B cell (primary cell): ENCODE measurements around the gene RGS6. TPM values are rescaled to one million over a fixed set of nuclear protein-coding genes. Genes with fewer than 3 reads are reported as not detected.

Experiments
- ATAC-seq: fragments of 200-7000 bp; cut with Tn5 transposase; one replicate; pipeline ENCODE4 v1.10.0; 2021; ENCODE audit warnings: low read depth, mild to moderate bottlenecking, moderate number of reproducible peaks, moderate library complexity
- CTCF ChIA-PET: fragments of 350-600 bp; sonication (Branson Sonifier 250); formaldehyde crosslinking; loops from one replicate; lab custom pipeline; 2021; ENCODE audit warnings: antibody characterized with exemption, inconsistent platforms; lab: Charles Lee
- POLR2A ChIA-PET: fragments of 350-600 bp; sonication (Branson Sonifier 250); formaldehyde crosslinking; loops from one replicate; lab custom pipeline; 2021; ENCODE audit warnings: antibody characterized with exemption; lab: Charles Lee
- DNase-seq: peaks from one replicate; pipeline ENCODE4 v3.0.0; 2013
- H2AFZ ChIP-seq: 2 replicates; pipeline ENCODE4 v1.6.1; 2012; ENCODE audit warnings: mild to moderate bottlenecking, low read depth, low read length; ENCODE audit not compliant: insufficient read depth, poor library complexity, severe bottlenecking
- H3K27ac ChIP-seq, 2 donors: 1 replicate in 1 of 2; 2 replicates in 1 of 2; pipeline ENCODE4 v1.5.1; 2012 to 2013; ENCODE audit warnings: low read length in 2 of 2, mild to moderate bottlenecking in 2 of 2, moderate library complexity in 1 of 2
- H3K27me3 ChIP-seq, 4 experiments: fragments of 200-600 bp in 1 of 4; sonication (generic) in 1 of 4; replicated peaks in 1 of 4; 1 replicate in 2 of 4; 2 replicates in 2 of 4; pipeline versions ENCODE4 v1.6.1 to v1.7.0; 2013 to 2016; ENCODE audit warnings: low read length in 3 of 4, mild to moderate bottlenecking in 2 of 4, mixed read lengths in 1 of 4, moderate library complexity in 1 of 4; ENCODE audit not compliant: insufficient read depth in 4 of 4, control insufficient read depth in 3 of 4; ENCODE audit errors: control extremely low read depth in 1 of 4
- H3K36me3 ChIP-seq, 2 experiments: replicated peaks in 1 of 2; 1 replicate in 1 of 2; 2 replicates in 1 of 2; pipeline versions ENCODE4 v1.6.1 to v1.7.1; 2013; ENCODE audit warnings: low read length in 1 of 2; ENCODE audit not compliant: insufficient read depth in 2 of 2, control insufficient read depth in 1 of 2; ENCODE audit errors: control extremely low read depth in 1 of 2, extremely low read depth in 1 of 2
- H3K4me1 ChIP-seq, 2 donors: fragments of 200-600 bp in 1 of 2; sonication (generic) in 1 of 2; 1 replicate in 1 of 2; 2 replicates in 1 of 2; pipeline versions ENCODE4 v1.5.1 to v1.6.1; 2013 to 2017; ENCODE audit warnings: low read length in 2 of 2; ENCODE audit not compliant: control insufficient read depth in 2 of 2, insufficient read depth in 2 of 2
- H3K4me2 ChIP-seq: replicated peaks from 2 replicates; pipeline ENCODE3; 2012; ENCODE audit warnings: mild to moderate bottlenecking, low read depth, low read length; ENCODE audit not compliant: poor library complexity, severe bottlenecking
- H3K4me3 ChIP-seq, 5 experiments: fragments of 200-600 bp in 1 of 5; sonication (generic) in 1 of 5; 1 replicate in 3 of 5; 2 replicates in 2 of 5; pipeline versions ENCODE4 v1.5.1 to v1.7.0; 2011 to 2016; ENCODE audit warnings: low read length in 4 of 5, mild to moderate bottlenecking in 4 of 5, low read depth in 2 of 5, control low read depth in 1 of 5, moderate library complexity in 1 of 5; ENCODE audit not compliant: insufficient read depth in 1 of 5; ENCODE audit errors: control extremely low read depth in 1 of 5, extremely low read depth in 1 of 5
- H3K79me2 ChIP-seq: fragments of 200-600 bp; sonication (generic); one replicate; pipeline ENCODE4 v1.6.0; 2016; ENCODE audit warnings: low read length; ENCODE audit not compliant: control insufficient read depth, insufficient read depth
- H3K9ac ChIP-seq: fragments of 200-600 bp; sonication (generic); 2 replicates; pipeline ENCODE4 v1.6.1; 2017; ENCODE audit warnings: mild to moderate bottlenecking, low read length, moderate library complexity
- H3K9me3 ChIP-seq, 3 donors: one replicate each; pipeline versions ENCODE4 v1.6.1 to v1.7.1; 2013; ENCODE audit warnings: low read length in 2 of 3; ENCODE audit not compliant: control insufficient read depth in 2 of 3, insufficient read depth in 1 of 3; ENCODE audit errors: control extremely low read depth in 1 of 3
- H4K20me1 ChIP-seq: 2 replicates; pipeline ENCODE4 v1.6.0; 2012; ENCODE audit warnings: mild to moderate bottlenecking, low read length; ENCODE audit not compliant: insufficient read depth, control insufficient read depth, poor library complexity, severe bottlenecking
- H3K27ac Mint-ChIP-seq: one replicate; pipeline ENCODE4 v1.8.0; 2021; ENCODE audit warnings: mixed read lengths
- H3K27me3 Mint-ChIP-seq: one replicate; pipeline ENCODE4 v1.8.0; 2021; ENCODE audit warnings: mixed read lengths
- H3K4me1 Mint-ChIP-seq: one replicate; pipeline ENCODE4 v1.8.0; 2021; ENCODE audit warnings: mixed read lengths
- H3K4me3 Mint-ChIP-seq: one replicate; pipeline ENCODE4 v1.8.0; 2021; ENCODE audit warnings: mixed read lengths
- H3K9me3 Mint-ChIP-seq: one replicate; pipeline ENCODE4 v1.8.0; 2022; ENCODE audit warnings: mixed read lengths; ENCODE audit not compliant: insufficient read depth
- EZH2 ChIP-seq: IDR thresholded peaks from 2 replicates; pipeline ENCODE4 v1.6.1; 2012; ENCODE audit warnings: borderline replicate concordance, low read depth, mild to moderate bottlenecking, moderate library complexity, low read length; ENCODE audit not compliant: insufficient read depth, poor library complexity, severe bottlenecking
- WGBS: methylation state at CpG from one replicate; pipeline ENCODE4 v1.1.5; 2013; ENCODE audit warnings: missing lambda C conversion rate; ENCODE audit not compliant: insufficient coverage; 5-methylcytosine and 5-hydroxymethylcytosine counted together
- intact Hi-C: fragments of 100-400 bp; cut with micrococcal nuclease; formaldehyde crosslinking; loops from one replicate; pipeline ENCODE4 v1.10.0; 2022
- polyA plus RNA-seq: library from polyadenylated mRNA; depleted of rRNA; stranded (reverse); fragments of >200 nt; gene quantifications from 2 replicates; pipeline ENCODE4 v1.2.3, GENCODE V29; 2012
- total RNA-seq, 2 donors: library from RNA; stranded (reverse); fragments of 120-200 nt in 1 of 2; gene quantifications; 1 replicate in 1 of 2; 2 replicates in 1 of 2; pipeline versions ENCODE4 v1.2.3 to v1.2.4, GENCODE V29; 2013 to 2022
- TF ChIP-seq, protein P1 (sequence below): fragments of 200-600 bp; IDR thresholded peaks from one replicate; pipeline ENCODE4 v1.8.0; 2022; ENCODE audit warnings: antibody characterized with exemption, mild to moderate bottlenecking

RGS6 gene
- total and polyA plus RNA-seq, 2 donors (not counting 1 experiment from before 2014, with no cell fraction given), result 0.07 TPM; not detected in 1

- CTCF ChIA-PET, result no interaction called here
- ATAC-seq, result no peak
- TF ChIP-seq, protein P1, sequence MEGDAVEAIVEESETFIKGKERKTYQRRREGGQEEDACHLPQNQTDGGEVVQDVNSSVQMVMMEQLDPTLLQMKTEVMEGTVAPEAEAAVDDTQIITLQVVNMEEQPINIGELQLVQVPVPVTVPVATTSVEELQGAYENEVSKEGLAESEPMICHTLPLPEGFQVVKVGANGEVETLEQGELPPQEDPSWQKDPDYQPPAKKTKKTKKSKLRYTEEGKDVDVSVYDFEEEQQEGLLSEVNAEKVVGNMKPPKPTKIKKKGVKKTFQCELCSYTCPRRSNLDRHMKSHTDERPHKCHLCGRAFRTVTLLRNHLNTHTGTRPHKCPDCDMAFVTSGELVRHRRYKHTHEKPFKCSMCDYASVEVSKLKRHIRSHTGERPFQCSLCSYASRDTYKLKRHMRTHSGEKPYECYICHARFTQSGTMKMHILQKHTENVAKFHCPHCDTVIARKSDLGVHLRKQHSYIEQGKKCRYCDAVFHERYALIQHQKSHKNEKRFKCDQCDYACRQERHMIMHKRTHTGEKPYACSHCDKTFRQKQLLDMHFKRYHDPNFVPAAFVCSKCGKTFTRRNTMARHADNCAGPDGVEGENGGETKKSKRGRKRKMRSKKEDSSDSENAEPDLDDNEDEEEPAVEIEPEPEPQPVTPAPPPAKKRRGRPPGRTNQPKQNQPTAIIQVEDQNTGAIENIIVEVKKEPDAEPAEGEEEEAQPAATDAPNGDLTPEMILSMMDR, result no peak
- TF ChIP-seq EZH2, result no peak
Observed at GRCh38 chr14:72000907-72001306, 68.7 kb downstream of the RGS6 start.

GRCh38 chr14:72002731-72003130 is 70.5 kb downstream of the RGS6 start:
- no peaks in the 10 kb centered on the region for H3K4me1 Mint-ChIP-seq
- H3K9me3 Mint-ChIP-seq, result peaks cover 2% of the 10 kb centered on the region
- 96% methylated on average over 3 of the region's 3 CpGs for WGBS
- Histone ChIP-seq H2AFZ (no peak overlapping the region), H3K9me3 (peaks cover 0 to 5% (median 0%) of the 10 kb centered on the region in 3 donors), H4K20me1 (no peaks in the 10 kb centered on the region), H3K36me3 (no peaks in the 10 kb centered on the region), H3K4me2 (no peak overlapping the region), H3K4me1 (no peaks in the 10 kb centered on the region), H3K4me3 (no peak overlapping the region), H3K79me2 (no peaks in the 10 kb centered on the region), H3K9ac (no peak overlapping the region), H3K27ac (no peak overlapping the region), H3K27me3 (peaks cover 0 to 4% (median 0%) of the 10 kb centered on the region in 4 experiments)
- no peak overlapping the region for H3K27ac Mint-ChIP-seq
- peaks cover 8% of the 10 kb centered on the region for H3K27me3 Mint-ChIP-seq
- no peak overlapping the region for H3K4me3 Mint-ChIP-seq
- ChIA-PET CTCF (no interaction called here), POLR2A (no interaction called here)
- intact Hi-C loops, result no loop called here
- DNase-seq, result no peak
- TF ChIP-seq, protein P1, result no peak
- TF ChIP-seq EZH2, result no peak
- ATAC-seq, result no peak

More at GRCh38 chr14:72000907-72001306, 68.7 kb downstream of the RGS6 start:
- Mint-ChIP-seq H3K9me3 (peaks cover 2% of the 10 kb centered on the region), H3K4me1 (no peaks in the 10 kb centered on the region), H3K27me3 (peaks cover 8% of the 10 kb centered on the region), H3K4me3 (no peak overlapping the region), H3K27ac (no peak overlapping the region)
- intact Hi-C loops, result no loop called here
- DNase-seq, result no peak
- H3K36me3 ChIP-seq, result no peaks in the 10 kb centered on the region
- peaks cover 0 to 7% (median 0%) of the 10 kb centered on the region in 4 experiments for H3K27me3 ChIP-seq
- peaks cover 0 to 5% (median 1%) of the 10 kb centered on the region in 3 donors for H3K9me3 ChIP-seq
- H2AFZ ChIP-seq, result no peak overlapping the region
- H3K4me3 ChIP-seq, result no peak overlapping the region
- no peaks in the 10 kb centered on the region for H4K20me1 ChIP-seq
- H3K4me2 ChIP-seq, result no peak overlapping the region
- H3K9ac ChIP-seq, result no peak overlapping the region
- H3K27ac ChIP-seq, result no peak overlapping the region
- WGBS, result 85% methylated on average over 9 of the region's 9 CpGs
- POLR2A ChIA-PET, result no interaction called here
- H3K79me2 ChIP-seq, result no peaks in the 10 kb centered on the region
- H3K4me1 ChIP-seq, result no peaks in the 10 kb centered on the region
